Loucy (cell line): Measurements from ENCODE around the gene FRA10AC1.

Source experiments
- H2AFZ ChIP-seq: fragments of 200-600 bp; sonication (generic); 2 replicates; pipeline ENCODE4 v1.6.0; 2016; ENCODE audit warnings: antibody characterized with exemption, mild to moderate bottlenecking, low read length, moderate library complexity
- H3F3A ChIP-seq: fragments of 200-600 bp; 2 replicates; pipeline ENCODE4 v1.6.0; 2016; ENCODE audit warnings: antibody characterized with exemption, low read depth, mild to moderate bottlenecking
- H3K27me3 ChIP-seq: fragments of 200-600 bp; sonication (generic); 2 replicates; pipeline ENCODE4 v1.6.1; 2014; ENCODE audit warnings: low read length, mild to moderate bottlenecking; ENCODE audit not compliant: insufficient read depth, poor library complexity, severe bottlenecking
- H3K36me3 ChIP-seq: fragments of 200-600 bp; sonication (generic); 2 replicates; pipeline ENCODE4 v1.6.1; 2016; ENCODE audit warnings: low read length; ENCODE audit not compliant: insufficient read depth
- H3K4me1 ChIP-seq: fragments of 200-600 bp; sonication (generic); 2 replicates; pipeline ENCODE4 v1.5.1; 2014; ENCODE audit warnings: low read length, mild to moderate bottlenecking; ENCODE audit not compliant: insufficient read depth, poor library complexity, severe bottlenecking
- H3K4me2 ChIP-seq: fragments of 200-600 bp; sonication (generic); 2 replicates; pipeline ENCODE4 v1.6.0; 2014; ENCODE audit warnings: antibody characterized with exemption, low read length, low read depth, mild to moderate bottlenecking; ENCODE audit not compliant: poor library complexity, severe bottlenecking
- H3K4me3 ChIP-seq: fragments of 200-600 bp; sonication (generic); 2 replicates; pipeline ENCODE4 v1.5.1; 2014; ENCODE audit warnings: low read length, mild to moderate bottlenecking, mixed read lengths; ENCODE audit not compliant: poor library complexity, severe bottlenecking
- H3K79me2 ChIP-seq: fragments of 200-600 bp; sonication (generic); 2 replicates; pipeline ENCODE4 v1.6.1; 2014; ENCODE audit warnings: low read length; ENCODE audit not compliant: insufficient read depth
- H3K9ac ChIP-seq: fragments of 200-600 bp; sonication (generic); 2 replicates; pipeline ENCODE4 v1.6.0; 2014; ENCODE audit warnings: mild to moderate bottlenecking, low read depth, low read length, moderate library complexity; ENCODE audit not compliant: poor library complexity, severe bottlenecking
- H3K9me2 ChIP-seq: fragments of 200-600 bp; sonication (generic); replicated peaks from 2 replicates; pipeline ENCODE4 v1.6.1; 2016; ENCODE audit warnings: low read depth, low read length, mixed read lengths
- H3K9me3 ChIP-seq: fragments of 200-600 bp; sonication (generic); 2 replicates; pipeline ENCODE4 v1.6.1; 2014; ENCODE audit warnings: mild to moderate bottlenecking, antibody characterized with exemption, low read length, low read depth; ENCODE audit not compliant: insufficient read depth
- H4K20me1 ChIP-seq: fragments of 200-600 bp; sonication (generic); 2 replicates; pipeline ENCODE4 v1.6.0; 2014; ENCODE audit warnings: antibody characterized with exemption, low read length, mild to moderate bottlenecking; ENCODE audit not compliant: insufficient read depth, poor library complexity, severe bottlenecking
- EZH2phosphoT487 ChIP-seq: fragments of 200-600 bp; IDR thresholded peaks from 2 replicates; pipeline ENCODE4 v1.6.1; 2018; ENCODE audit warnings: antibody characterized with exemption, mild to moderate bottlenecking, moderate library complexity, borderline replicate concordance
- TF ChIP-seq, protein P1 (sequence below): fragments of 200-600 bp; sonication (generic); conservative IDR thresholded peaks from 2 replicates; pipeline ENCODE4 v1.5.1; 2014; ENCODE audit warnings: mild to moderate bottlenecking, antibody characterized with exemption, low read length

Gene FRA10AC1

DNA sequence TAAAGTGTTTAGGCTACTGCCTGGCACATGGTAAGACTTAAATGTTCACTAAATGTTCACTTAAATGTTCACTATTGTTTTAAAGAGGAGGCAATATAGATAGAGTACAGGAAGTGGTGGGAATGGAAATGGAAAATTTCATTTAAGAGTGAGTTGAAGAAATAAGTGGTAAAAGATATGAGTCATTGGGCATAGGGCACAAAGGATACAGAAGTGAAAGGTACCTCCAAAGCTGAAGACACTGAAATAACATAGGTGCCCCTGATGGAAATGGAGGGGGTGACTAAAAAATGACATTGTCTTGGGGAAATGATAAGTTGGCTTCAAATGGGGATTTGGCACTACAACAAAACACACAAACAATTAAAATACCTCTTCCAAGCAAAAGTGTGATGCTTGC is 5.2 kb upstream of the FRA10AC1 start:
- Histone ChIP-seq H3K4me1 (peaks cover 9% of the 10 kb centered on the region), H3K4me2 (no peak overlapping the region), H3K36me3 (no peaks in the 10 kb centered on the region), H3K4me3 (no peak overlapping the region), H3F3A (no peaks in the 10 kb centered on the region), H3K9me2 (no peaks in the 10 kb centered on the region), H2AFZ (no peak overlapping the region), H3K79me2 (no peaks in the 10 kb centered on the region), H3K27me3 (peaks cover 5% of the 10 kb centered on the region), H3K9ac (no peak overlapping the region), H4K20me1 (no peaks in the 10 kb centered on the region), H3K9me3 (no peaks in the 10 kb centered on the region)
- TF ChIP-seq EZH2phosphoT487, result no peak
- TF ChIP-seq, protein P1, sequence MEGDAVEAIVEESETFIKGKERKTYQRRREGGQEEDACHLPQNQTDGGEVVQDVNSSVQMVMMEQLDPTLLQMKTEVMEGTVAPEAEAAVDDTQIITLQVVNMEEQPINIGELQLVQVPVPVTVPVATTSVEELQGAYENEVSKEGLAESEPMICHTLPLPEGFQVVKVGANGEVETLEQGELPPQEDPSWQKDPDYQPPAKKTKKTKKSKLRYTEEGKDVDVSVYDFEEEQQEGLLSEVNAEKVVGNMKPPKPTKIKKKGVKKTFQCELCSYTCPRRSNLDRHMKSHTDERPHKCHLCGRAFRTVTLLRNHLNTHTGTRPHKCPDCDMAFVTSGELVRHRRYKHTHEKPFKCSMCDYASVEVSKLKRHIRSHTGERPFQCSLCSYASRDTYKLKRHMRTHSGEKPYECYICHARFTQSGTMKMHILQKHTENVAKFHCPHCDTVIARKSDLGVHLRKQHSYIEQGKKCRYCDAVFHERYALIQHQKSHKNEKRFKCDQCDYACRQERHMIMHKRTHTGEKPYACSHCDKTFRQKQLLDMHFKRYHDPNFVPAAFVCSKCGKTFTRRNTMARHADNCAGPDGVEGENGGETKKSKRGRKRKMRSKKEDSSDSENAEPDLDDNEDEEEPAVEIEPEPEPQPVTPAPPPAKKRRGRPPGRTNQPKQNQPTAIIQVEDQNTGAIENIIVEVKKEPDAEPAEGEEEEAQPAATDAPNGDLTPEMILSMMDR, result no peak

DNA sequence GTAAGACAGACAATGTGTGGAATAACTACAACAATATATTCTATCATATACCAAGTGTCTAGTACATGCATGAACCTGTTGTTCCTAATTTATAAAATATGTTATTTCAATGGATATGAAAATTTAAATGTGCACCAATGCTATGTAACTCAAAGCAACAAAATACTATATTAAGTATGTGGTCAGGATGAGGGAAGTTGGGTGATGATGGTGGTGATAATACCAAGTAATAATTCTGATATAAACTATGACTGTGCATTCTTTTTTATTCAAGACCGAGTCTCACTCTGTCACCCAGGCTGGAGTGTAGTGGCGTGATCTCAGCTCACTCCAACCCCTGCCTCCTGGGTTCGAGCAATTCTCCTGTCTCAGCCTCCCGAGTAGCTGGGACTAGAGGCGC is 2.1 kb upstream of the FRA10AC1 start:
- H3K9me3 ChIP-seq, result no peaks in the 10 kb centered on the region
- H3K4me2 ChIP-seq, result peak overlapping the region; percentile 92
- H3K9ac ChIP-seq, result no peak overlapping the region
- H3K4me1 ChIP-seq, result peaks cover 29% of the 10 kb centered on the region
- H2AFZ ChIP-seq, result peak overlapping the region; percentile 92
- no peak for TF ChIP-seq EZH2phosphoT487
- TF ChIP-seq, protein P1, result no peak
- H3K79me2 ChIP-seq, result peaks cover 24% of the 10 kb centered on the region
- H3F3A ChIP-seq, result no peaks in the 10 kb centered on the region
- no peaks in the 10 kb centered on the region for H3K36me3 ChIP-seq
- H3K9me2 ChIP-seq, result no peaks in the 10 kb centered on the region
- peak overlapping the region; percentile 83 for H3K4me3 ChIP-seq
- H3K27me3 ChIP-seq, result no peaks in the 10 kb centered on the region
- no peaks in the 10 kb centered on the region for H4K20me1 ChIP-seq

DNA sequence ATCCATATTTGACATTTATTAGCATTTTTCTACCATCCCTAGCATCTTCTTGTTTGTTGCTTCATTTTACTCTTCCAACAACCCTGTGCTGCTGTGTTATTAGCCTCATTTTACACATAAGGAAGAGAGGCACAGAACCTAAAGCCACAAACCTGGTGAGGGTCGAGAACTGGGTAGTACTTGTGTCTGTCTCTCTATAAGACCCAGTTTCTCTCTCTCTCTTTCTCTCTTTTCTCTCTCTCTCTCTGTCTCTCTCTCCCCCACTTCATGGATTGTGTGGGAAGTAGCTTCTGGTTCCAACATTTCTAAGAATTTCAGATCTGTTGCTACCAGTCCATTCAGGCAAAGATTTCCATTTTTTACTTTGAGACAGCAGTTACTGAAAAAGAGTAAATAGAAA is 1.4 kb upstream of the FRA10AC1 start:
- H3K4me2 ChIP-seq, result peak overlapping the region; percentile 92
- no peaks in the 10 kb centered on the region for H4K20me1 ChIP-seq
- no peaks in the 10 kb centered on the region for H3K9me3 ChIP-seq
- H2AFZ ChIP-seq, result peak overlapping the region; percentile 92
- peaks cover 33% of the 10 kb centered on the region for H3K4me1 ChIP-seq
- H3K4me3 ChIP-seq, result peak overlapping the region; percentile 83
- TF ChIP-seq EZH2phosphoT487, result no peak
- TF ChIP-seq, protein P1, result no peak
- no peaks in the 10 kb centered on the region for H3K36me3 ChIP-seq
- no peaks in the 10 kb centered on the region for H3F3A ChIP-seq
- no peaks in the 10 kb centered on the region for H3K9me2 ChIP-seq
- H3K9ac ChIP-seq, result no peak overlapping the region
- peaks cover 24% of the 10 kb centered on the region for H3K79me2 ChIP-seq
- no peaks in the 10 kb centered on the region for H3K27me3 ChIP-seq
